Lower leg skin (tissue), 4 donors: ENCODE data around the gene CYP4F12. TPM values are rescaled to one million over a fixed set of nuclear protein-coding genes. Genes with fewer than 3 reads are reported as not detected.

ENCODE experiments used
- DNase-seq, 2 donors: peaks; one replicate each; pipeline ENCODE4 v3.0.0-alpha.2; 2019; ENCODE audit warnings: low spot score in 2 of 2
- H3K4me3 ChIP-seq: fragments of 200-600 bp; sonication (generic); 2 replicates; pipeline ENCODE4 v1.5.1; 2017; ENCODE audit warnings: mild to moderate bottlenecking, low read depth; ENCODE audit not compliant: poor library complexity, severe bottlenecking
- CTCF ChIP-seq, 3 donors: fragments of 450-650 bp; IDR thresholded peaks; one replicate each; pipeline ENCODE4 v1.5.1; 2016; ENCODE audit warnings: antibody characterized with exemption in 3 of 3, mild to moderate bottlenecking in 3 of 3, moderate library complexity in 2 of 3
- POLR2A ChIP-seq, 2 donors: fragments of 450-650 bp; IDR thresholded peaks; one replicate each; pipeline ENCODE4 v1.6.1; 2016 to 2017; ENCODE audit warnings: antibody characterized with exemption in 2 of 2, mild to moderate bottlenecking in 1 of 2, moderate library complexity in 1 of 2
- WGBS, 2 donors: methylation state at CpG; one replicate each; pipeline ENCODE4 v1.1.5; 2018; 5-methylcytosine and 5-hydroxymethylcytosine counted together
- intact Hi-C: fragments of 100-400 bp; cut with DNase I; formaldehyde crosslinking; loops from one replicate; pipeline ENCODE4 v1.15.0; 2023; ENCODE audit warnings: low total_unique reads
- total RNA-seq, 4 donors: library from RNA; depleted of rRNA; stranded (reverse); fragments of >200 nt; gene quantifications; one replicate each; pipeline ENCODE4 v1.1.0, GENCODE V29; 2016

CYP4F12 gene
- total RNA-seq = 100 to 1,000 TPM in 1 of 4 donors, 10 to 100 TPM in 3; 40.8 to 100 (median 85.7) TPM

- TF ChIP-seq POLR2A (IDR thresholded peaks at IDR 0.05) (no peak), CTCF (IDR thresholded peaks at IDR 0.05) (no peak)
- no peak within 1 kb of the TSS for H3K4me3 ChIP-seq
- intact Hi-C loops = no loop called here
- peak; percentile 83 to 95 for DNase-seq
- 10 to 11% methylated on average over 5 to 6 of the region's 6 CpGs for WGBS, 2 donors
Observed at GRCh38 chr19:15672580-15673175, at the start of gene CYP4F12. Gene CYP4F12 (plus strand): TSS chr19:15673087. CDS start chr19:15673530, 443 bp downstream.

- peak in 1 of 2 donors; percentile 54 for DNase-seq
- WGBS, 2 donors = 6 to 13% methylated on average over 9 of the region's 9 CpGs
- intact Hi-C loops = no loop called here
Observed at GRCh38 chr19:15623711-15624318, 49.1 kb upstream of the CYP4F12 start.

GRCh38 chr19:15628236-15629002 is 44.5 kb upstream of the CYP4F12 start:
- intact Hi-C loops = no loop called here
- 53 to 57% methylated on average over 16 to 22 of the region's 22 CpGs for WGBS, 2 donors
- TF ChIP-seq CTCF (IDR thresholded peaks at IDR 0.05) = no peak
- no peak for TF ChIP-seq POLR2A (IDR thresholded peaks at IDR 0.05)
- no peak overlapping the region for H3K4me3 ChIP-seq
- DNase-seq = peak in 1 of 2 donors; percentile 79

More at GRCh38 chr19:15623711-15624318, 49.1 kb upstream of the CYP4F12 start:
- no peak overlapping the region for H3K4me3 ChIP-seq
- no peak for TF ChIP-seq POLR2A (IDR thresholded peaks at IDR 0.05)
- no peak for TF ChIP-seq CTCF (IDR thresholded peaks at IDR 0.05)

- intact Hi-C loops = no loop called here
- TF ChIP-seq CTCF (IDR thresholded peaks at IDR 0.05) = peak in 1 of 3 donors; percentile 95
- TF ChIP-seq POLR2A (IDR thresholded peaks at IDR 0.05) = no peak
- 0 to 12% methylated on average over 23 to 24 of the region's 25 CpGs for WGBS, 2 donors
- H3K4me3 ChIP-seq = no peak overlapping the region
- DNase-seq = peak; percentile 61 to 96
Observed at GRCh38 chr19:15629003-15629880, 43.6 kb upstream of the CYP4F12 start.

- TF ChIP-seq POLR2A (IDR thresholded peaks at IDR 0.05) (no peak), CTCF (IDR thresholded peaks at IDR 0.05) (no peak)
- DNase-seq = no peak
- WGBS, 2 donors = 1 to 5% methylated on average over 8 to 9 of the region's 9 CpGs
- intact Hi-C loops = no loop called here
- no peak overlapping the region for H3K4me3 ChIP-seq
Observed at GRCh38 chr19:15631817-15632216, 41.1 kb upstream of the CYP4F12 start.
